Posterior cingulate gyrus (tissue), 11 donors: Measurements from ENCODE around the gene TNFRSF12A.
A peak's percentile ranks its signal among the peaks of the same experiment; 100 is the strongest.

ENCODE experiments used
- DNase-seq, 10 donors: peaks; one replicate each; pipeline versions ENCODE4 v3.0.0 to v3.0.0-alpha.2; 2020 to 2021; ENCODE audit warnings: mixed read lengths in 3 of 10
- intact Hi-C: fragments of 100-400 bp; cut with DNase I; formaldehyde crosslinking; loops from one replicate; pipeline ENCODE4 v1.15.1; 2023

The TNFRSF12A gene

DNA sequence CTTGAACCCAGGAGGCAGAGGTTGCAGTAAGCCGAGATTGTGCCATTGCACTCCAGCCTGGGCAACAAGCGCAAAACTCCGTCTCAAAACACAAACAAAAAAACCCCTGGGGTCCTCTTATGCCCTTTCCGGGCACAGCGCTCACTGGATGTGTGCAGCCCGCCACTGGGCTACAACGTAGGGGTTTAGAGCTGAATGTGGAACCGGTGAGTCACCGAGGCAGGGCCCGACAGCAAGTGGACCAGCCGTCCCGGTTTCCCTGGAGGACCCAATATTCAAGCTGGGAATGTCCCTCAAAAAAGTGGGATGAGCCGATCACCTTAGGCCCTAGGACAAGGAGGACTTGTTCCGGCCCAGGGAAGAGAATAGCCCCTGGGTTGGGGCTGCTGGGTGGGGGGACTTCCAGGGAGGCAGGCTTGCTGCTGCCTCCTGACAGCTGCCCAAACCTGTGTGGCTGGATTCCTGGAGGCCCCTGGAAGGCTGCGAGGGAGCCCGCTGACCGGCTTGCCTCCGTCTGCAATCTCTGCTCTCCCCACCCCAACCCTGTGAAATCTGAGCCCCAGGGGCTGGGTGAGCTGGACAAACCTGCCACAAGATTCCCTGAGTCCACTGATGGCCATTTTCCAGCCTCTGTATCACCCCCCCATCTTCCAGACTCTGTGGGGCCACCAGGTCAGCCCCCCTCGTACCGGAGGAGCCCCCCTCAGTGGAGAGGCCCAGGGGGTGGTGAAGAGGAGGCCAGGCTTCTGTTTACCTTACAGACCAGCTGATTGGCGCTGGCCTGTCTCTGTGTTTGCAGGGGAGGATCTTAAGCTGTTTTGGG, 10.4 kb upstream of the TNFRSF12A start:
- no peak for DNase-seq
- intact Hi-C loops, result no loop called here

- intact Hi-C loops, result no loop called here
- no peak for DNase-seq
Measured at GRCh38 chr16:3010510-3010909, 9.7 kb upstream of the TNFRSF12A start.

DNA sequence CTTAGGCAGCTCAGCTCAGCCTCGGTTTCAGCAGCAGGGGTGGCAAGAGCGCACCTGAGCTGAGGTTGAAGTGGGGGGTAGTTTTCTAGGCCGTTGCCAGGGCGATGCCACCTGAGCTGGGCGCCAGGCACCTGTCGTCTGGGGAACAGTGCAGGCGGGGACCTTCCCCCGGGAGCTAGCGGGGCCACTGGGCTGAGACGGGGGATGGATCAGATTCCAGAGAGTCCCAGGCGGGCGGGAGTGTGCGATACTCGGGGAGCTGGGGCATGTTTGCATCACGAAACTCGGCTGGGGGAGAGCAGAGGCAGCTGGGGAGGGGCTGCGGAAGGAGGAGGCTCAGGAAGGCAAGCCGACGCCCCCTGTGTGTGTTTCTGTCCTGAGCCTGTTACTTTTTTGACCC, 7.9 kb upstream of the TNFRSF12A start:
- DNase-seq, result no peak
- intact Hi-C loops, result no loop called here

DNA sequence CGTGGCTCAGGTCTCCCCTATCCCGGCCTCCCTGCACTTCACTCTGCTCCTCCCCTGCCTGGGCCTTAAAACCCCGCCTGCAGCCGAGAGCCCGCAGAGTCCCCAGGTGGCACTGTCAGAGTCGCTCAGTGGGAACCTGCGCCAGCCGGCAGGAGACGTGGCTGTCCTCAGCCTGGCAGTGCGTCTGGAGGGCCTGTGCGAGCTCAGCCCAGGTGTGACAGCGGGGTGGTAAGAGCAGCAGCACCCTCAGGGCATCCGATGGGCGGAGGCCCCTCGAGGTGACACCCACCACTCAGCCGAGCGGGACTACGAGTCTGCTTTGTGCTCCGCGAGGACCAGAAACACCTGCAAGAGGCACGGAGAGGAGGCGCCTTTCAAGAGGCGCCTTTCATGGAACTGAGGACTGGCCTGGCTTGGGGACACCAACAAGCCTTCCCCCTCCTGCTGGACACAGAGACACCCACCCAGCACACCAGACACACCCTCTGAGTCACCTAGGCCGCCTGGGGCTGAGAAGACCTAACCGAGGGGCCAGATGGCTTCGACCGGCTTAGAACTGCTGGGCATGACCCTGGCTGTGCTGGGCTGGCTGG, 7.2 kb upstream of the TNFRSF12A start, which contains the start of gene CLDN9:
CLDN9 (plus strand) TSS at position 96 of the 593 bp plus-strand sequence; CDS start at position 536, 440 bp downstream.
- intact Hi-C loops, result no loop called here
- DNase-seq, result peak in 1 of 10 donors; percentile 61

DNA sequence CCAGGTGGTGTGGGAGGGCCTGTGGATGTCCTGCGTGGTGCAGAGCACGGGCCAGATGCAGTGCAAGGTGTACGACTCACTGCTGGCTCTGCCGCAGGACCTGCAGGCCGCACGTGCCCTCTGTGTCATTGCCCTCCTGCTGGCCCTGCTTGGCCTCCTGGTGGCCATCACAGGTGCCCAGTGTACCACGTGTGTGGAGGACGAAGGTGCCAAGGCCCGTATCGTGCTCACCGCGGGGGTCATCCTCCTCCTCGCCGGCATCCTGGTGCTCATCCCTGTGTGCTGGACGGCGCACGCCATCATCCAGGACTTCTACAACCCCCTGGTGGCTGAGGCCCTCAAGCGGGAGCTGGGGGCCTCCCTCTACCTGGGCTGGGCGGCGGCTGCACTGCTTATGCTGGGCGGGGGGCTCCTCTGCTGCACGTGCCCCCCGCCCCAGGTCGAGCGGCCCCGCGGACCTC, 6.6 kb upstream of the TNFRSF12A start:
- no peak for DNase-seq
- intact Hi-C loops, result no loop called here

DNA sequence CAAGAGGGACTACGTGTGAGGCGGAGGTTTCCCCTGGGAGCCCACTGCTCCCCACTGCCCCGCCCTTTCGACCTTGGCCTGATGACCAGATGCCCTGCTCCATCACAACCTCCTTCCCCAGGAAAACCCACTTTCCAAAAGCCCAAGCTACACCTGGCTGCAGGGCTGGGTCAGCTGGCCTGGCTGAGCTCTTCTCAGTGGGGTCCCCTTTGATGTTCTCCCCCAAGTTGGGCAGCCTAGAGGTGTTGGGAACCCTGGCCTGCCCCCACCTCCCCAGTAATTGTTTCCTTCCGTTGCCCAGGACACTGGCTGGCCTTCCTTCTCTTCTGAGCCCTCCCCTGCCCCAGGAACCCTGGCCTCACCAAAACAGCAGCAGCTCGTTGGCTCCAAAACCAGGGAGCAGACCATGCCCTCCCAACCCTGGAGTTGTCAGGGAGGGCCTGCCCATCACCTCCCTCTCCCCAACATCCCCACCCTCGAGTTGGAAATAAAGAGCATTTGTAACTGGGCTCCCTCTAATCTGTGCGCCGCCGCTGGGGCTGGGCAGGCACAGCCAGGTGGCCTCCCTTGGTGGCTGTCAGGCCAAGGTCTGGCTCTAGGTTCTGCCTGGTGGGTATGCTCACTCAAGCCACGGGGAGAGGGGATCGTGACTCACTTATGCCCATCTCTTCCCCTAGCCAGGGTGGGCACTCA, 6.0 kb upstream of the TNFRSF12A start:
- DNase-seq, result no peak
- intact Hi-C loops, result no loop called here

DNA sequence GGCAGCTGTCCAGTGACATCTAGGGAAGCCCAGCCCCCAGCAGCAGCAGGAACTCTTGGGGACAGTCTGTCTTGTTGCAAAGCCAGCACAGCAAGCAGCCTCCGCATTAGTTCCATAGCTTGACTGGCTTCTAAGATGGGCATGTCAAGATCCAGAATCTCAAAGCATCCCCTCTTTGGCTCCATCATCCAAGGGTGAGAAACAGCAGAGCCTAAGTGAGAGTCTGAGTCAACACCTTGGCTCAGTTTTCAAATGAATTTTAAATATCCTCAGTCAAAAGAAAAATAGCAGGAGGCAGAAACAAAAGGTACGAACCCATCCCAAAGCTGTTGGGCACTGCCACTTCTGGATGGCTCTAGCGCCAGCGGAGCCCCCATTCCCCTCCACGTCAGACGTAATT, 5.2 kb upstream of the TNFRSF12A start:
- DNase-seq, result no peak
- intact Hi-C loops, result no loop called here

GRCh38 chr16:3015865-3016521, 4.2 kb upstream of the TNFRSF12A start:
- intact Hi-C loops, result no loop called here
- DNase-seq, result no peak

GRCh38 chr16:3017344-3017743, 2.8 kb upstream of the TNFRSF12A start:
- intact Hi-C loops, result no loop called here
- no peak for DNase-seq

DNA sequence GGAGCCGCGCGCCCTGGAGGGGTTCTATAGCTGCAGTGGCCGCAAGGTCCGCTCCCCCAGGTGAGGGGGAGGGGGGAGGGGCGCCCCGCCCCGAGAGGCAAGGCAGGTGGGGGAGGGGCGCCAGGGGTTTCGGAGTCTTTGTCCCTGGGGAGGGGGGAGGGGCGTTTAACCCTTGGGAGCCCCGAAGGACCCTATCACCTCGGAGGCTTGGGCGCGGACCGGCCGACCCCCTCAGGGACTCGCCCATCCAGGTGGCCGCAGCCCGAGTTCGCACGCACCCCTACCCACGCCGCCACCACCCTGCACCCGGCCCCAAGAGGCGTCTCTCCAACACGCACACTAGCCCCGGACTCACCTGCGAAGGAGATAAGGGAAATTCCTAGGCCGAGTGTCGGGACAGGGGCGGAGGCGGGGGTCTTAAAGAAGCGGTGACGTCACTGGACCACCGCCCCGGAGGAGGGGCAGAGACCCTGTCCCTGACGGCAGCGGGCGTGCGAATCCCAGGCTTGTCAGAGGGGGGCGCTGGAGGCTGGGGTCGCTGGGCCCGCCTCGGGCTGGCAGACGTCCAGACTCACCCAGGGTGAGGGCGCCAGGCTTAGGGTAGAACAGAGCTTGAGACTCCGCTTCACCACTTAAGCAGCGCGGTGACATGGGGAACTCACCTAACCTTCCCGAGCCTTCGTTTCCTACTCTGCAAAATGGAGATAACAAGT, 2.2 kb upstream of the TNFRSF12A start, which contains the start of gene CLDN6:
CLDN6 (minus strand) TSS at position 390 of the 713 bp plus-strand sequence. CDS start 2,162 bp downstream, outside the sequence.
- intact Hi-C loops, result no loop called here
- no peak for DNase-seq

- intact Hi-C loops, result loop anchor here (2.0 kb wide), 1 partner anchor 15 kb away; no protein-coding TSS in a partner anchor
- DNase-seq, result no peak
Measured at GRCh38 chr16:3019594-3020246, 448 bp upstream of the TNFRSF12A start.

- intact Hi-C loops, result loop anchor here (2.0 kb wide), 1 partner anchor 16 kb away; no protein-coding TSS in a partner anchor
- peak in 5 of 10 donors; percentile 9 to 91 (median 60) for DNase-seq
Measured at GRCh38 chr16:3020604-3021448, 658 bp downstream of the TNFRSF12A start.

- intact Hi-C loops, result loop anchor here (2.0 kb wide), 1 partner anchor 17 kb away; no protein-coding TSS in a partner anchor
- DNase-seq, result peak in 4 of 10 donors; percentile 6 to 90 (median 29)
Measured at GRCh38 chr16:3021449-3022207, 1.5 kb downstream of the TNFRSF12A start.

DNA sequence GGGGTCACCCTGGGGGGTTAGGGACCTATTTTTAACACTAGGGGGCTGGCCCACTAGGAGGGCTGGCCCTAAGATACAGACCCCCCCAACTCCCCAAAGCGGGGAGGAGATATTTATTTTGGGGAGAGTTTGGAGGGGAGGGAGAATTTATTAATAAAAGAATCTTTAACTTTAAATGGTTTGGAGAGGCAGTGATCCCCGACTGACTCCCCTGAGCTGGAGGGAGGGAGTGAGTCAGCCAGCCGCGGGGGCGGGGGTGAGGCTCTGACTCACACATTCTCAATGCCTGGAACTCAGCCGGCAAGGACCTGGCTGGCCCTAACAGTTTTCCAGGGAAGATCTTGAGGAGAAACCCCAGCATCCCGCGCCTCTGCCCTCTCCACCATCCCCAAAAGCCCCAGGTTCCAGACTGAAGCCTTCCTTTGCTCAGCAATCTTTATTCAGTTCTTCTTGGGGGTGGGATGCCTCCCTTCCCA, 2.1 kb downstream of the TNFRSF12A start:
- peak in 9 of 10 donors; percentile 55 to 98 (median 76) for DNase-seq
- intact Hi-C loops, result no loop called here

DNA sequence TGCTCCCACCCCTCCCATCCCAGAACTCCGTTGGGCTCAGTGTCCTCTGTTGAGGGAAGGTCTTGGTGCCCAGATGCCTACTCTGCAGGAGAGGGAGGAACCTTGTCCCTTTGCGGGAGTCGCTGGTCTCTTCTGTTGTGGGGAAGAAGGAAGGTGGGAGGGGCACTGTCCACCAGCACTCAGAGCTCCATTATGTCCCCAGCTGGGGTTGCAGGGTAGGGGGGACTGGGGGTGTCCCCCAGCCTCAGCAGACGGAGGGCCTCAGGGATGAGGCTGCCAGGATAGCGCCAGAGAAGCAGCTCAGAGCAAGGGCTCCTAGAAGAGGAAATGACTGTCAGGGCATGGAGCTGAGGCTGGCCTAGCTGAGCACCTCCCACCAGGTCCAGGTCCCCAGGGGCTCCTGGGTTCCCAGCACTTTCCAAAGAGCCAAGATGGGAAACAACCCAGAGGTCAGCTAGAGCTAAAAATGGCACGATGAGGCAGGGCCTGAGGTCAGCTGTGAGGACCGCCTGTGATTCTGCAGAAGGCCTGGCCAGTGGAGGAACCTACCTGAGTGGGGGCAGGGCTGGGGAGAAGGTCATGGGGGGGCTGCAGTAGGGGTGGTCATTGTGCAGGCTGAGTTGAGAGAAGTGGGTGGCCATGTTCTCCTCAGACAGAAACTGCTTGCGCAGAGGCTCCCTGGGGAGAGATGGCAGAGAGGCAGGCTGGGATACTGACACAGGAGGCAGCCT, 2.7 kb downstream of the TNFRSF12A start:
- DNase-seq, result peak in 1 of 10 donors; percentile 64
- intact Hi-C loops, result no loop called here

- intact Hi-C loops, result no loop called here
Measured at GRCh38 chr16:3023415-3023668, 3.2 kb downstream of the TNFRSF12A start.

More at GRCh38 chr16:3023415-3023668, 3.2 kb downstream of the TNFRSF12A start:
- peak in 6 of 10 donors; percentile 35 to 91 (median 50) for DNase-seq
